Non-pigmented ciliary epithelial cell (primary cell): ENCODE data around the gene GNB1L.

Source experiments
- DNase-seq: peaks from one replicate; pipeline ENCODE4 v3.0.0-alpha.2; 2010; ENCODE audit warnings: low read depth

The GNB1L gene

DNA sequence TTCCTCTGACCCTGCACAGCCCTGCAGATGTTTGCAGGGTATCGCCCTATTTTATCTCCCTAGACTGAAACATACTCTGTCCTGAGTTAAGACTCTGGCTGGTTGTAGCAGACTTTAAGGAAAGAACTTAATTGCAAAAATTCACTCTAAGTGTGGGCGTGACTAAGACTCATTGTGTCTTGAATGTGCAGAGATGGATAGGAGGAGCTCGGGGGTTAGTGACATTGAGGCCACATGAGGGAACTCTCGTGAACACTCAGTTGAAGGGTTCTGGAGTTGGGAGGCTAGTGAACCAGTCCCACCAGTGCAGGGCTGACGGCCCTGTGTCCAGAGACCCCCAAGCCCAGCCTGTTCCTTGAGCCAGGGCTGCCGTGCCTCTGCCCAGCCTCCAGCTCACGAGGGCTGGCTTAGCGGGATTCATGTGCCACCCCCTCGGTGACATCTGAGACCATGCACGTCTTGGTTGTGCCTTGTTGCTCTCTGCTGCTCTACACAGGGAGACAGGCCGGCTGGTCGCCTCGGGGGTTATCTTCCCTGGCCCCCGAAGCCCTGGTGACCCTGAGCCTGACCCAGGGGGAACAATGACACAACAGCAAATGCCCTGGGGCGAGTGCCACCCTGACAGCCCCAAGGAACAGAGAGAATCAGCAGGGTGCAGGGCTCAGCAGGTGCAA, 105.5 kb downstream of the GNB1L start:
- DNase-seq: no peak

DNA sequence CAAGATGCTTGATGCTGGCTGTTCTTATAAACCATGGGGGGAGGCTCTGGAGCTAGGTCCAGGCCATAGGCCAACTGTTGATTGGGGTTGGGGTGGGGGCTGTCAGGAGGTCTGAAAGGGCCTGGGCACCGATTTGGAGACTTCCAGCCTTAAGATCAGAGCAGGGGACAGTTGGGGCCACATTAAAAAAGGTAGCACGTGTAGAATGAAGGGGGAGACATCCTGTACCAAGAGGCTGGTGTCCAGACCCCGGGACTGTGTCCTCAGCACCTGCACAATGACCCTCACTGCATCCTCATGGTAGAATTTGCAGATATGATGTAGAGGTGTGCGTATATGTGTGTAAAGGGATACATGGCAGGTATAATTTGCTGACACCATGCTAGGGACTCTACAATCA, 106.5 kb downstream of the GNB1L start:
- DNase-seq: no peak

- DNase-seq: no peak
Observed at GRCh38 chr22:19747551-19747950, 107.1 kb downstream of the GNB1L start.

DNA sequence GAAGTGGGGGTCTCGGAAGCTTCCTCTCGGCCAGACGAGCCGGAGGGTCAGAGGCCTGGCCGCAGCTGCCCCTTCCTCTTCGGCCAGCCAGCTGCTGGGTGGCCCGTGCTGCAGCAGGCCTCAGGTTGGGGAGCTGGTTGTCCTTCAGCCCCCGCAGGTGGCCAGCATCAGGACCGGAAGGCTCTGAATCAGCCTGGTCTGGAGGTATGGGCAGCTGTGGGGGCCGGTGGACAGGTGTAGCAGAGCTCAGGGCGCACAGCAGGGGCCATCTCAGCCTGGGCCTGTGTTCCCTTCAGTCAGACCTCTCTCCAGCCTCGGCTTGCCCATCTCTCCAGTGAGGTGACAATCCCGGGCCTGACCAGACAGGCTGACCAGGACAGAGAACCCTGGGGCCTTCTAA, 107.9 kb downstream of the GNB1L start:
- DNase-seq: no peak

GRCh38 chr22:19745155-19746101, 109.2 kb downstream of the GNB1L start:
- no peak for DNase-seq

GRCh38 chr22:19744350-19745006, 110.2 kb downstream of the GNB1L start:
- DNase-seq: no peak

DNA sequence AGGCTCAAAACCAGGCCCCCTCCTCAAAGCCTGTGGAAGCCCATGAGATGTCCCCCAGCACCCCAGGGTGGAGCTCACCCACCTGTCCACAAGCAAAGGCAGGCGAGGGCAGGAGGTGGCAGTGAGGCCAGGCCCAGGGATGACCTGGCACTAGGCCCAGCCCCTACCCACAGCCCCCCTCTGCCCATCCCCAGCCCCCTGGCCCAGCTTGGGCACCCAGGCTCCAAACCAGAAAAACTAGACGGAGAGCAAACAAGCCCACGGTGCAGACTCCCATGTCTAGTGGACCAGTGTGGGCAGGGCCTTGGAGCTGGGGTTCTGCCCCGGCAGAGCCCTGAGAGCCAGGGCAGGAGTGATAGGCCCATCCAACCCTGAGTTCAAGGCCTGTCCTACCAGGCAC, 111.0 kb downstream of the GNB1L start:
- no peak for DNase-seq

- no peak for DNase-seq
Observed at GRCh38 chr22:19743081-19743480, 111.6 kb downstream of the GNB1L start.

GRCh38 chr22:19742160-19743066, 112.3 kb downstream of the GNB1L start:
- no peak for DNase-seq

GRCh38 chr22:19741053-19741452, 113.6 kb downstream of the GNB1L start:
- DNase-seq: no peak

GRCh38 chr22:19740586-19740985, 114.1 kb downstream of the GNB1L start:
- no peak for DNase-seq

DNA sequence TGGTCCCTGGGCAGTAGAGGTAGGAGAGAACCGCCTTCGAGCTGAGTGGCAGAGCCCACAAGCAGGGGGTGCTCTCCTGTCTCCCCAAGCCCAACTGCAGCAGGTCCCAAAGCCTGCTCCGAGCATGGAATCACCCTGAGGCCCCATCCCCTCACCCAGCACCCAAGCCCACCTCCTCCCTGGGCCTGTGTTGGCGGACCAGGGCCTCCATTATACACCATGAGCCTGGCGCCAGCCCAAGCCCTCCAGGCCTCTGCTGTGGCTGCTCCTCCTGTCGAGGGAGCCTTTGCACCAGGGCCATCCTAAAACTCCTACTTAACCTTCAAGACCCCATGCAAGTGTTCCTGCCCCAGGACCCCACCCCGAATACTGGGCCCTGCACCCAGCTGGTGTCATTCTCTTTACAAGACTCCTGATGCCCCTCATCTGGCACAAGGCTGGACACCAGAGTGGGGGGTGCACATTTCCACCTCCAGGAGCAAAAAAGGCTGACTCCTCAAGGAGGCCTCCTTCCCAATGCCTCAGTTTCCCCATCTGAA, 114.7 kb downstream of the GNB1L start:
- no peak for DNase-seq

- no peak for DNase-seq
Observed at GRCh38 chr22:19739448-19739895, 115.2 kb downstream of the GNB1L start.

DNA sequence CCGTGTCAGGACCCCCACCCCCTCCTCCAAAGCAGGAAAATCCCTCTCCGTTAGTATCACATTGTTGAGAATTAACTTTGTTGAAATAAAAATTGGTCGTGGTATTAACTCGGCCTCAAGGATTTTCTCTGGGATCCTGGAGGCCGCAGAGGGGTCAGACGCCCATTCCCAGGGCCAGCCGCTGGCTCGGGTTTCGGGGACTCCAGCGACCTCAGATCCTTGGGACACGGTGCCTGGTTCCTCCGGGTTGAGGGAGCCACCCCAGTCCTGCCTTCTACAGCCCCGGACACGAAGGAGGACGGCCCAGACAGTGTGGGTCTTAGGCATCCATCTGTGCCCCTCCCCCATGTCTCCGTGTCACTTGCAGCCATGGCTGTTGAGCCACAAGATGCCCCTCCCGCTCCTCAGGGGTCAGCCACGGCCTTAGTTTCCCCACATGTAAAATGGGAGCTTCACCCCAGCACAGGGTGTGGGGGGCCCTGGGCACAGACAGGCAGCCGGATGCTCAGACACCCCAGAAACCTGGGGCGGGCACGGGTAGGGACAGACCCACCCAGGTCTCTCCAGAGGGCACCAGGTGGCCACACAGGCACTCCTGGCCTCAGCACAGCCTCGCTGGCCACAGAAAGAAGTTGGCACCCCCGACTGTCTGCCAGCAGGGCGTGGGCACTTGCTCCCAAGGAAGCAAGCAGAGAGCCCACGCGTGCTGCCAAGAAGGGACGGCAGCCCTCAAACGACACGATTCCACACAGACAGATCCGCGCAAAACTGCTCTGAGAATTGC, 115.8 kb downstream of the GNB1L start:
- no peak for DNase-seq

DNA sequence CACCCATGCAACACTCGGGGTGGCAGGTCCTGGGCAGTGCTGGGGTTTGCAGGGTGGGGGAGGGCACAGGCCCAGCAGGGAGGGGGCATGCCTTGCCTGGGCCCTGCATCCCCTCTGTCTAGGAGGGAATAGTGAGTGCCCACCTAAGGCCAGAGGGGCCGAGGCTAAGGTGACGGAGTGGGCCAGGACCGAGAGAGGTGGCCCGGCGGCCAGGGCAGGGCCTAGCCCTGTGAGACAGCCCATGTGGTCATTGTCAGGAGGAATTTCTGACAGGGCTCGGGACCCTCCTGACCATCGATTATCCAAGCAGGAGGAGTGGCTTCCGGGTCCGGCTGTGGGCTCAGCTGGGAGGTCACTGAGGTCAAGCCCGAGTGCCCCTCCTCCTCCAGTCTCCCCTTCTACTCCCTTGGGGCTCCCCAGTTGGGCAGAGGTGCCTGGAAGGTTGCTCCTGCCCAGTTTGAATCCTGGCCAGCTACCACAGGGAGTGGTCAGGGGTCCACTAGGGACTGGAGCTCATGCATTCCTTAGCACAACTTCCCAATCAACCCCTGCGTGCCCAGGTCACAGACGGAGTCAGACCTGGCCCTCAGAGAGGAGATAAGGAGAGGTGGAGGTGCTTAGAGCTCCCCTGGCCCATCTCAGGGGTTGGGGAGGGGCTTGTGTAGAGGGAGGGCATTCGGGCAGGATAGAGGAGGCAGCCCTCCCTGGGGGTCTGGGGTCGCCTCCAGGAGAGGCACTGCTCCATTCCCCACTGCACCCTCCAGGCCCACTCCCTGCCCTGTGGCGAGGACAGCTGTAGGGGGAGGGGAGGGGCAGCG, 116.6 kb downstream of the GNB1L start:
- no peak for DNase-seq

- DNase-seq: no peak
Observed at GRCh38 chr22:19735665-19736510, 118.8 kb downstream of the GNB1L start.

DNA sequence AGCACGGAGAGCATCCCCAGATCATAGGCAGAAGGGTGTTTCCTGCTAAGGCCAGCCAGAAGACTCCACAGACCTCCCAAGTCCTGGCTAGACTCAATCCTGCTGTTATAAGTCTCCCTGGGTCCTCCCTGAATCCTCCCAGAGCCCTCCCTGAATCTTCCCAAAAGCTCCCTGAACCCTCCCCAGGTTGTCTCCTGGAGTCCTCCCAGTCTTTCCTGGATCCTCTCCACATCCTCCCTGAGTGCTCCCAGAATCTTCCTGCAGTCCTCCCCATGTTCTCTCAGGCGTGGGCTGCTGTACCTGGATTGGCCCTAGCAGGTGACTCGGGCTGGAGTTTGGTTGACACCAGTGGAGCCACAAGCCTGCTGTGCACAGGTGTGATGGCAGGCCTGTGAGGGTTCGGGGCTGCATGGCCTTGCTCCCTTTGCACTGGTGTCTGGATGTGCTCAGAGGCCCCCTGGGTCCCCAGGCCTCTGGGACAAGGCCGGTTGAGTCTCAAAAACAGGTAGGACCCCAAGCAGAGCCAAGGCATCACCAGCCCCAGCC, 119.8 kb downstream of the GNB1L start:
- no peak for DNase-seq

GRCh38 chr22:19734163-19734562, 120.5 kb downstream of the GNB1L start:
- DNase-seq: no peak
